Esophagus (tissue), 2 donors: ENCODE results near the gene HSPA4. TPM values are rescaled to one million over a fixed set of nuclear protein-coding genes. Genes with fewer than 3 reads are reported as not detected.
A peak's percentile ranks its signal among the peaks of the same experiment; 100 is the strongest.

Experiments
- H3K27ac ChIP-seq, 2 donors: one replicate each; pipeline ENCODE4 v1.5.1; 2013; ENCODE audit warnings: low read depth in 2 of 2, mild to moderate bottlenecking in 2 of 2, inconsistent platforms in 1 of 2, low read length in 1 of 2, moderate library complexity in 1 of 2
- H3K27me3 ChIP-seq, 2 donors: one replicate each; pipeline ENCODE4 v1.6.1; 2013; ENCODE audit warnings: low read length in 2 of 2, control low read depth in 1 of 2, mild to moderate bottlenecking in 1 of 2; ENCODE audit not compliant: insufficient read depth in 2 of 2, control insufficient read depth in 1 of 2
- H3K36me3 ChIP-seq, 2 donors: one replicate each; pipeline ENCODE4 v1.6.1; 2013; ENCODE audit warnings: low read length in 1 of 2; ENCODE audit not compliant: control insufficient read depth in 2 of 2, insufficient read depth in 2 of 2
- H3K4me1 ChIP-seq, 2 donors: one replicate each; pipeline ENCODE4 v1.6.1; 2013; ENCODE audit warnings: low read length in 1 of 2; ENCODE audit not compliant: control insufficient read depth in 2 of 2, insufficient read depth in 2 of 2
- H3K4me3 ChIP-seq, 2 donors: one replicate each; pipeline ENCODE4 v1.5.1; 2013; ENCODE audit warnings: low read length in 2 of 2, mild to moderate bottlenecking in 2 of 2, low read depth in 1 of 2, moderate library complexity in 1 of 2
- H3K9me3 ChIP-seq, 2 donors: one replicate each; pipeline ENCODE4 v1.6.1; 2013; ENCODE audit warnings: mild to moderate bottlenecking in 2 of 2, low read depth in 1 of 2, low read length in 1 of 2, moderate library complexity in 1 of 2; ENCODE audit not compliant: control insufficient read depth in 2 of 2, insufficient read depth in 1 of 2
- WGBS, 2 donors: extraction: QIAGEN DNeasy Blood & Tissue Kit; methylation state at CpG; one replicate each; pipeline ENCODE4 v1.1.7; 2013; 5-methylcytosine and 5-hydroxymethylcytosine counted together
- polyA plus RNA-seq, 2 donors: library from polyadenylated mRNA; stranded (reverse); fragments of 200-250 nt; gene quantifications; one replicate each; pipeline ENCODE4 v1.2.3, GENCODE V29; 2013
- donor health status: healthy with polysubstance abuse.
- donor health status: Bipolar disorder and iron deficiency.

The HSPA4 gene
- polyA plus RNA-seq, 2 donors, result 60.6 to 103 TPM

- Histone ChIP-seq H3K27me3 (no peaks in the 10 kb centered on the region), H3K4me3 (no peak overlapping the region), H3K4me1 (peaks cover 2 to 7% of the 10 kb centered on the region in 2 donors), H3K9me3 (no peaks in the 10 kb centered on the region), H3K36me3 (no peaks in the 10 kb centered on the region), H3K27ac (peak overlapping the region in 1 of 2 donors; percentile 31)
- 68 to 80% methylated on average over 10 of the region's 10 CpGs for WGBS, 2 donors
Measured at GRCh38 chr5:133117166-133117911, 65.5 kb downstream of the HSPA4 start.

- Histone ChIP-seq H3K9me3 (no peaks in the 10 kb centered on the region), H3K36me3 (no peaks in the 10 kb centered on the region), H3K4me1 (peaks cover 2 to 7% of the 10 kb centered on the region in 2 donors), H3K4me3 (no peak overlapping the region), H3K27ac (no peak overlapping the region), H3K27me3 (no peaks in the 10 kb centered on the region)
- WGBS, 2 donors, result 89 to 90% methylated on average over 9 of the region's 9 CpGs
Measured at GRCh38 chr5:133117912-133118445, 66.2 kb downstream of the HSPA4 start.

GRCh38 chr5:133118741-133119140 is 66.9 kb downstream of the HSPA4 start:
- Histone ChIP-seq H3K4me3 (no peak overlapping the region), H3K27me3 (no peaks in the 10 kb centered on the region), H3K9me3 (no peaks in the 10 kb centered on the region), H3K4me1 (peaks cover 2 to 7% of the 10 kb centered on the region in 2 donors), H3K27ac (peak overlapping the region; percentile 39 to 87), H3K36me3 (no peaks in the 10 kb centered on the region)
- WGBS, 2 donors, result 87 to 88% methylated on average over 4 of the region's 4 CpGs

DNA sequence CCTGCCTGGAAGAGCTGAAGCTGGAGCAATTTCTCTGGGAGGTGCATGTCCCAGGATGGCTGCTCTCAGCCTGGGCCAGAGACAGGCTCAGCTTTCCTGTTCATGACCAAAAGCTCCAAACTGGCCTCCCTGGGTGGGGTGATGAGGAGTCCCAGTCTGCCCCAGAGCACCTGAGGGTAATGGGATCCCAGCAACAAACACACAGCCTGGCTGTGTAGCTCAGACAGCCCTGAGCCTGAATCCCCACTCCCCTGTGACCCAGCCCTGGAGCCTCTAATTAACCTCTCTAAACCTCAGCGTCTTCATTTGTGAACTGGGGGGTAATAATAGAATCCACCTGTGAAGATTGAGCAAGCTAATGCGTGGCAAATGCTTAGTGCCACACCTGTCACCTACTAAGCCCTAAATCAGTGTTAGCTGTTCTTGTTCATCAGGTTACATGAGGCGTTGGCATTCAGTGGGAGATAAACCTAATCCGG is 67.5 kb downstream of the HSPA4 start:
- WGBS, 2 donors, result 59 to 64% methylated on average over 4 of the region's 4 CpGs
- H3K27ac ChIP-seq, result peak overlapping the region; percentile 39 to 87
- no peak overlapping the region for H3K4me3 ChIP-seq
- peaks cover 2 to 7% of the 10 kb centered on the region in 2 donors for H3K4me1 ChIP-seq
- H3K27me3 ChIP-seq, result no peaks in the 10 kb centered on the region
- H3K36me3 ChIP-seq, result no peaks in the 10 kb centered on the region
- H3K9me3 ChIP-seq, result no peaks in the 10 kb centered on the region

DNA sequence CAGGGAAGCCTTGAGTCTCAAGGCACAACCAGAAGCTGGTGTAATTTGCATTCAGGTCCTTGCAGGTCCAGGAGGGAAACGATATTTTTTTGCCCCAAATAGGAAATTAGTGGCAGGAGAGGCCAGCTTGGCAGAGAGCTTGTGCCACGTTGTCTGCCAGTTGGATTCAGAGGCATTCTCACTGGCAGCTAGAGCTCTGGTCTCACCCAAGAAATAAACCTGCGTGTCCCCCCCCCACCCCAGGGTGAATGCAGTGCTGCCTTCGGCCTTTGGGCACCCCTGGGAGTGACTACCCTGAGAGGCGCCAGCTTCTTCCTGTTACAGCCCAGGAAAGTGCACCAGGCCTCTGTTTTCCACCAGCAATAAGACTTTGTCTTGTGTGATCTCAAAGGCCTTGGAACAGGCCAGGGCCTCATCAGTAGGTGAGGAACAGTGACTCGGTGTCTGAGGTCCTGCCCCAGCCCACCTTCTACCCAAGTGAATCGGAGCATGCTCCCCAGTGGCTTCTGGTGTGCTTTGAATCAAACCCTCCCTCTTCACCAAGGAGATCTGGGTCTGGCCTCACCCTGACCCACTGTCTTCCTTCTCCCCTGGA is 68.4 kb downstream of the HSPA4 start:
- no peaks in the 10 kb centered on the region for H3K9me3 ChIP-seq
- H3K36me3 ChIP-seq, result no peaks in the 10 kb centered on the region
- WGBS, 2 donors, result 65 to 71% methylated on average over 7 of the region's 7 CpGs
- H3K27me3 ChIP-seq, result no peaks in the 10 kb centered on the region
- peak overlapping the region in 1 of 2 donors; percentile 85 for H3K27ac ChIP-seq
- peaks cover 0 to 7% of the 10 kb centered on the region in 2 donors for H3K4me1 ChIP-seq
- H3K4me3 ChIP-seq, result no peak overlapping the region

- H3K4me1 ChIP-seq, result peaks cover 0 to 7% of the 10 kb centered on the region in 2 donors
Measured at GRCh38 chr5:133121080-133121479, 69.3 kb downstream of the HSPA4 start.

DNA sequence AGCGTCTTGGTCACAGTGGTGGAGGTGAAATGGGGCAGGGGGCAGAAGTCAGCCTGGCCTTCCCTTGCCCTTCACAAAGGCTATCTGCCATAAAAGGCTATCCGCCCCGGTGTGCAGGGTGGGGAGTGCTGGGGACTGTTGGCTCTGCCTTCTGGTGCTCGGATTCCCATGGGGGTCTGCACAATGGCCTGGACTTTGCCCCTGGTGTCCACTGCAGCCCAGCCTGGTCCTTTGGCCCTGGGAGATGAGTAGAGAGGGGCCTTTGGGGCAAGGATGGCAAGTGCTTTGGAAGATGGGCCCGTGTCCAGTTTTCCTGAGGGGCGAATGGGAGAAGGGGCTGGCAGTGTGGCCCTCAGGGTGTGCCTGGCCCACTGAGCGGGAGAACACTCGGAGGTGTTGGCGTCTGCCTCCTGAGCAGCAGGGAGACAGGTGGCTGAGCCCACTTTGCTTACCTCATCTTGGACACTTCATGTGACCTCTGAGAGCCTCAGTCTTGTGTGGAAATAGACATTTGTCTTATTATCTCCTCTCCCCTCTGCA is 69.9 kb downstream of the HSPA4 start:
- H3K9me3 ChIP-seq, result no peaks in the 10 kb centered on the region
- WGBS, 2 donors, result 85 to 86% methylated on average over 9 of the region's 9 CpGs
- peak overlapping the region in 1 of 2 donors; percentile 75 for H3K27ac ChIP-seq
- peaks cover 0 to 7% of the 10 kb centered on the region in 2 donors for H3K4me1 ChIP-seq
- no peak overlapping the region for H3K4me3 ChIP-seq
- no peaks in the 10 kb centered on the region for H3K36me3 ChIP-seq
- H3K27me3 ChIP-seq, result no peaks in the 10 kb centered on the region

More at GRCh38 chr5:133121080-133121479, 69.3 kb downstream of the HSPA4 start:
- no peaks in the 10 kb centered on the region for H3K27me3 ChIP-seq
- H3K27ac ChIP-seq, result peak overlapping the region in 1 of 2 donors; percentile 85
- H3K9me3 ChIP-seq, result no peaks in the 10 kb centered on the region
- WGBS, 2 donors, result 52 to 58% methylated on average over 2 of the region's 2 CpGs
- no peaks in the 10 kb centered on the region for H3K36me3 ChIP-seq
- no peak overlapping the region for H3K4me3 ChIP-seq

- Histone ChIP-seq H3K36me3 (no peaks in the 10 kb centered on the region), H3K9me3 (no peaks in the 10 kb centered on the region), H3K4me1 (peaks cover 0 to 2% of the 10 kb centered on the region in 2 donors), H3K27ac (no peak overlapping the region), H3K27me3 (no peaks in the 10 kb centered on the region), H3K4me3 (no peak overlapping the region)
- 77 to 80% methylated on average over 4 of the region's 4 CpGs for WGBS, 2 donors
Measured at GRCh38 chr5:133122711-133123110, 70.9 kb downstream of the HSPA4 start.

DNA sequence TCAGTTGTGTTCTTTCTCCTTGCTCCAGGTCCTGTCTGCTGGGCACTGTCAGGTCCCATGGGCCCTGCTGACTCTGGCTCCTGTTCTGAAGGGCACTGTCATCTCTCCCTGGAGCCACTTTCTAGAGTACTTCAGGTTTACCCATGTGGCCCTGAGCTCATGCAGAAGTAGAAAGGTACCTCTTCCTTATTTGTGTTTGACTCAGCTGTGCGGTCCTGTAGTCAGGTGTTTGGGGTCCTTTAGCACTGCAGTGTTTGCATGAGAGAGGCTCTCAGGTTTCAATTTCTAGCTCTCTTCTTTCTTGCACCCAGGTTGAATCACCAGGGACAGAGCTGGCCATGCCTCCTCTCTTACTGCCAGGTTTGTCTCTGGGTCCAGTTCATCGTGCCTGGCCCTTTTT is 71.5 kb downstream of the HSPA4 start:
- Histone ChIP-seq H3K27ac (no peak overlapping the region), H3K4me3 (no peak overlapping the region), H3K9me3 (no peaks in the 10 kb centered on the region), H3K27me3 (no peaks in the 10 kb centered on the region), H3K36me3 (no peaks in the 10 kb centered on the region), H3K4me1 (peaks cover 0 to 2% of the 10 kb centered on the region in 2 donors)
- WGBS, 2 donors, result 91% methylated on average over 2 of the region's 2 CpGs
